Measurements from ENCODE around the gene EPB41L3. TPM values are rescaled to one million over a fixed set of nuclear protein-coding genes. Genes with fewer than 3 reads are reported as not detected.

The EPB41L3 gene
- total RNA-seq, 1 experiment from 2014 or later: 8.7 TPM

DNA sequence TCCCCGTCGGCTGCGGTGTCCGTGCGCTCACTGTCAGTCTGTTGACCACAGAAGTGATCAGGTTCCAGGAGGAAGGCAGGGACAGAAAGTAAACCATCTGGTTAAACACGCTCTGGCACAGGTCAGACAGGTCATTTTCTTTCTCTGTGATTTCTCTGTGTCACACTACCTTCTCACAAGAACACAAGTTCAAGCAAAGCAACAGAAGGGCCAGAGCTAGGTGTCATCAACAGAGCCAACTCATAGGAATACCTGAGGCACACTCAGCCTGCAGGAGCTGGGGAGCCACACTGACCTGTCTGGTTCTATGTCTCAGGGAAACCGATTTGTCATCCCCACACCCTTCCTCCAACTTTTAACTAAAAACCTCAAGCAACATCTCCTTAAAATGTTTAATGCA is 133.2 kb downstream of the EPB41L3 start:
- Mint-ChIP-seq H3K36me3 (ENCODE audit: insufficient read depth, unreplicated experiment) (peaks cover 1% of the 10 kb centered on the region), H3K4me3 (ENCODE audit: unreplicated experiment) (no peak overlapping the region), H3K4me1 (ENCODE audit: low read depth, unreplicated experiment) (no peaks in the 10 kb centered on the region), H3K27me3 (ENCODE audit: insufficient read depth, unreplicated experiment) (peaks cover 4% of the 10 kb centered on the region), H3K9me3 (ENCODE audit: unreplicated experiment) (no peaks in the 10 kb centered on the region), H3K27ac (ENCODE audit: unreplicated experiment) (no peak overlapping the region)
- ChIA-PET CTCF (no interaction called here), POLR2A (no interaction called here)
- intact Hi-C loops (cut with micrococcal nuclease; ENCODE audit: unreplicated experiment): no loop called here
- DNase-seq: no peak
- no peak overlapping the region for H3K4me3 ChIP-seq (ENCODE audit: low read depth, low read length)
- H3K9me3 ChIP-seq: no peaks in the 10 kb centered on the region
- no peaks in the 10 kb centered on the region for H3K4me1 ChIP-seq
- no TSS peak for BruUV-seq (replicated peaks)
- no peaks in the 10 kb centered on the region for H3K27me3 ChIP-seq (replicated peaks; ENCODE audit: control insufficient read depth, insufficient read depth, low read length)
- no peaks in the 10 kb centered on the region for H3K36me3 ChIP-seq (ENCODE audit: control insufficient read depth, insufficient read depth, low read length)
- TF ChIP-seq, protein P1, sequence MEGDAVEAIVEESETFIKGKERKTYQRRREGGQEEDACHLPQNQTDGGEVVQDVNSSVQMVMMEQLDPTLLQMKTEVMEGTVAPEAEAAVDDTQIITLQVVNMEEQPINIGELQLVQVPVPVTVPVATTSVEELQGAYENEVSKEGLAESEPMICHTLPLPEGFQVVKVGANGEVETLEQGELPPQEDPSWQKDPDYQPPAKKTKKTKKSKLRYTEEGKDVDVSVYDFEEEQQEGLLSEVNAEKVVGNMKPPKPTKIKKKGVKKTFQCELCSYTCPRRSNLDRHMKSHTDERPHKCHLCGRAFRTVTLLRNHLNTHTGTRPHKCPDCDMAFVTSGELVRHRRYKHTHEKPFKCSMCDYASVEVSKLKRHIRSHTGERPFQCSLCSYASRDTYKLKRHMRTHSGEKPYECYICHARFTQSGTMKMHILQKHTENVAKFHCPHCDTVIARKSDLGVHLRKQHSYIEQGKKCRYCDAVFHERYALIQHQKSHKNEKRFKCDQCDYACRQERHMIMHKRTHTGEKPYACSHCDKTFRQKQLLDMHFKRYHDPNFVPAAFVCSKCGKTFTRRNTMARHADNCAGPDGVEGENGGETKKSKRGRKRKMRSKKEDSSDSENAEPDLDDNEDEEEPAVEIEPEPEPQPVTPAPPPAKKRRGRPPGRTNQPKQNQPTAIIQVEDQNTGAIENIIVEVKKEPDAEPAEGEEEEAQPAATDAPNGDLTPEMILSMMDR (IDR thresholded peaks at IDR 0.05; ENCODE audit: insufficient read depth in 1 of 2, low read depth in 1 of 2, low read length in 1 of 2, severe bottlenecking in 1 of 2, unreplicated experiment in 1 of 2): no peak

DNA sequence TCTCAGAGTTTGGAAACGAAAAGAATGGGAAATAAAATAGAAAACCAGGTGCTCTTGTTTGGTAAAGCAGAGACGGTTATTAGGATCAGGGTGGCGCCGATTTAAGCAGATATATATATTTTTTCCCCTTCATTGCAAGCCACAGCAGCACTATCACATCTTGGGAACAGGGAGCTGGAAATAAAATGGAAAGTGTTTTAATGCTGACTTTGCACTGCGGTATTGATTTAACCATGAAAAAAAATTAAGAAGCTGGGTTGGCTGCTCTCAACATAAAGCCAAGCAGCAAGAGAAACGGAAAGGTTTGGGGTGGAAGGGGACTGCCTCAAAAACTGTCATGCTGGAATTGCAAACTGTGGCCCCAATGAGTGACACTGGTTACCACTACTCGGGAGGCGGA is 145.5 kb downstream of the EPB41L3 start:
- peaks cover 2% of the 10 kb centered on the region; the same call in 1 of the 2 replicates for H3K27me3 ChIP-seq (replicated peaks; ENCODE audit: control insufficient read depth, insufficient read depth, low read length)
- H3K4me1 ChIP-seq: no peaks in the 10 kb centered on the region
- intact Hi-C loops (cut with micrococcal nuclease; ENCODE audit: unreplicated experiment): no loop called here
- H3K36me3 ChIP-seq (ENCODE audit: control insufficient read depth, insufficient read depth, low read length): no peaks in the 10 kb centered on the region
- Mint-ChIP-seq H3K27ac (ENCODE audit: unreplicated experiment) (no peak overlapping the region), H3K9me3 (ENCODE audit: unreplicated experiment) (no peaks in the 10 kb centered on the region), H3K27me3 (ENCODE audit: insufficient read depth, unreplicated experiment) (peaks cover 11% of the 10 kb centered on the region), H3K36me3 (ENCODE audit: insufficient read depth, unreplicated experiment) (no peaks in the 10 kb centered on the region), H3K4me1 (ENCODE audit: low read depth, unreplicated experiment) (no peaks in the 10 kb centered on the region), H3K4me3 (ENCODE audit: unreplicated experiment) (no peak overlapping the region)
- BruUV-seq (replicated peaks): no TSS peak
- POLR2A ChIA-PET: no interaction called here
- H3K9me3 ChIP-seq: no peaks in the 10 kb centered on the region
- TF ChIP-seq, protein P1 (IDR thresholded peaks at IDR 0.05; ENCODE audit: insufficient read depth in 1 of 2, low read depth in 1 of 2, low read length in 1 of 2, severe bottlenecking in 1 of 2, unreplicated experiment in 1 of 2): no peak
- CTCF ChIA-PET: no interaction called here
- H3K4me3 ChIP-seq (ENCODE audit: low read depth, low read length): no peak overlapping the region
- DNase-seq: no peak

DNA sequence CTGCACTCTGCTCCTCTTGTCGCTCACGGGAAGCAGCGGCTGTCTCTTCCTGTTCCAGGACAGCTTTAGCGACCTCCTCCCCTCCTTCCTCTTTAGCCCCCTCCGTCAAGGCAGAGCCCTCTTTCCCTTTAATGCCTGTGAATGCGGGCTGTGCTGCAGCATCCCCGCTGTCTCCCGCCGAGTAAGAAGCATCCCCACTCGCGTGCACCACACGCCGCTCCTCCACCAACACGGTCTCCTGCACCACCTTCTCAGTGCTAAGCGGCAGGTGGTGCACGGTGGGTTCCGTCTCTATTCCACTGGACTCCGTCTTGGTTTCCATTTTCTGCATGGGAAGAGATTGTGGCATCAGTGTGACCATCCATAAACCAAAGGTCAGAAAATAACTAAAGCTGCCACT is 146.7 kb downstream of the EPB41L3 start:
- no peak for DNase-seq
- Mint-ChIP-seq H3K9me3 (ENCODE audit: unreplicated experiment) (no peaks in the 10 kb centered on the region), H3K27ac (ENCODE audit: unreplicated experiment) (no peak overlapping the region), H3K36me3 (ENCODE audit: insufficient read depth, unreplicated experiment) (no peaks in the 10 kb centered on the region), H3K27me3 (ENCODE audit: insufficient read depth, unreplicated experiment) (peaks cover 11% of the 10 kb centered on the region), H3K4me1 (ENCODE audit: low read depth, unreplicated experiment) (no peaks in the 10 kb centered on the region), H3K4me3 (ENCODE audit: unreplicated experiment) (no peak overlapping the region)
- Histone ChIP-seq H3K9me3 (no peaks in the 10 kb centered on the region), H3K27me3 (replicated peaks; ENCODE audit: control insufficient read depth, insufficient read depth, low read length) (peaks cover 2% of the 10 kb centered on the region; the same call in 1 of the 2 replicates), H3K4me3 (ENCODE audit: low read depth, low read length) (no peak overlapping the region), H3K36me3 (ENCODE audit: control insufficient read depth, insufficient read depth, low read length) (no peaks in the 10 kb centered on the region), H3K4me1 (no peaks in the 10 kb centered on the region)
- intact Hi-C loops (cut with micrococcal nuclease; ENCODE audit: unreplicated experiment): no loop called here
- CTCF ChIA-PET: no interaction called here
- TF ChIP-seq, protein P1 (IDR thresholded peaks at IDR 0.05; ENCODE audit: insufficient read depth in 1 of 2, low read depth in 1 of 2, low read length in 1 of 2, severe bottlenecking in 1 of 2, unreplicated experiment in 1 of 2): no peak
- no TSS peak for BruUV-seq (replicated peaks)
- POLR2A ChIA-PET: no interaction called here

Data from Caco-2 (cell line).